GM19238 (cell line): Measurements from ENCODE around the gene IFIH1.

ENCODE experiments used
- DNase-seq: peaks from one replicate; pipeline ENCODE4 v3.0.0; 2011; ENCODE audit warnings: low spot score; ENCODE audit not compliant: insufficient read length

The IFIH1 gene

DNA sequence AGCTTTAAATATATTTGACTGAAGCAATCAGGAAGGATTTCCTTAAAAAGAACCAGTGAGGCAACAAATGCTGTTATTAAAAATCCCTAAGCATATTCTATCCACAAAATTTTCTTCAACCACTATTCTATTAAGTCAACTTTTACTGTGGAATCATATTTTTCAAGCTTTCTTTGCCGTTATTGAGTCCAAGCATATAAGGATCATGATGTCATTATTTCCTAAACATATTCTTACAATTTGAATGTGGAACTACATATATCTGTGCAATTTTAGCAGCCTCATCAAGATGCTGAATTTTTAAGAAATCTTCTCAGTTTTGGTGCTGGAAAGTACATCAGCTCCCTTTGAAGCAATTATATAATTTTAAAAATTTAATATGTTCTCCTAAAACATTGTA lies 5.6 kb downstream of the IFIH1 start:
- no peak for DNase-seq

DNA sequence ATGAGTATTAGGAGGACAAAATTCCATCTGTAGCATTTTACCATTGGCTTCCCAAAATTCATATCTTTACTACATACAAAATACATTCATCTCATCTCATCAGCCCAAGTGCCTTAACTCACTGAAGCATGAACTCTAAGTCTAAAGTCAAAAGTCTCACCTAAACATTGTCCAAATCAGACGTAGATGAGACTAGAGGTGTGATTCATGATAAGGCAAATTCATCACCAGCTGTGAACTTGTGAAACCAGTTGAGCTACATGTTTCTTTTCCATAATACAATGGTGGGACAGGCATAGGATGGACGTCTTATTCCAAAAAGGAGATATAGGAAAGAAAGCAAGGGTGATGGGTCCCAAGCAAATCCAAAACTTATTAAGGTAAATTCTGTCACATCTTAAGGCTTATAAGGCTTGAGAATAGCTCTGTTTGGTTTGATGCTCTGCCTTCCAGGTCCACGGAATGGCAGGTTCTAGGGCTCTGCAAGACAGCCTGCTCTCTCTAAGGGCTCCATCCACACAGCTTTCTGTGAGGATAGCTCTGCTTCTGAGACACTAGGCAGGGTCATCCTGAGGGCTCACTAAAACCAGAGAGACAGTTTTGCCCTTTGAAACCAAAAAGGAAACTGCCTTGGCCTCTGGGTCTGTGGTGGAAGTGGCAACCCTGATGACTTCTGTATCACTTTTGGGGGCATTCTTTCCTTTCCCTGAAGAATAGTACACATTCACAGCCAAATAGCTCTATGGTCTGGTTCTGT lies 9.6 kb downstream of the IFIH1 start:
- DNase-seq: no peak

DNA sequence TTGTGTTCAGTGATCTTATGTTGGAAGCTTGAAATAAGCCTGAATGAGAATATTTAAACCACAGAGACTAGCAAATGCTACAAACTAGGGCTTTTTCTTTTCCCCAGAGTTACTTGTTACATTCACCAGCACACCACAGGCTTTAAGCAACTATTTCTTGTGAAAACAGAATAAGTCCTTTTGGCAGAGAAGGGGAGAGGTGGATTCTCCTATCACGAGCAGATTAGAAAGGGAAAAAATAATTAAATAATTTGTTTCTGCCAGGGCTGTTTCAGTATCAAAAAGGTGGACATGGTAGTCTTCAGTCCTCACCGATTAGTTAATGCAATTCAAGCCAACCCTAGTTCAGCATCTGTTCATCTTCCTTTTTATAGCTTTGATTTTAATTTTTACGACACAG lies 12.6 kb downstream of the IFIH1 start:
- no peak for DNase-seq

DNA sequence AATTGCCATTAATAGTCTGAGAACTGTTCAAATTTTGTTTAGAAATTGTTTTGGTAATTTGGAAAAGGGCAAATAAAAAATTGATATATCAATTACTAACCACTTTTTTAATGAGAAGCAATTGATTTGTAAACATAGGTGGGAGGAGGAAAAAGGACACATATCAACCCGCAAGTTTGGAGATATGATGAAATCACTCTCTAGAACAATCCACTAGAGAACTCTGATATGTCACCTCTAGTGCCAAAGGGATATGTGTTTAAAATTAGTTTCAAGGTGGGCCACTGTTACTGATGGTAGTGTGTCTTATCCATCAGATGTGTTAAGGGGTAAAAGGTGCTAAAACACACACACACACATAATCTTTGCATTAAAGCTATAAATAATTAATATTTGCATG lies 16.6 kb downstream of the IFIH1 start:
- no peak for DNase-seq

DNA sequence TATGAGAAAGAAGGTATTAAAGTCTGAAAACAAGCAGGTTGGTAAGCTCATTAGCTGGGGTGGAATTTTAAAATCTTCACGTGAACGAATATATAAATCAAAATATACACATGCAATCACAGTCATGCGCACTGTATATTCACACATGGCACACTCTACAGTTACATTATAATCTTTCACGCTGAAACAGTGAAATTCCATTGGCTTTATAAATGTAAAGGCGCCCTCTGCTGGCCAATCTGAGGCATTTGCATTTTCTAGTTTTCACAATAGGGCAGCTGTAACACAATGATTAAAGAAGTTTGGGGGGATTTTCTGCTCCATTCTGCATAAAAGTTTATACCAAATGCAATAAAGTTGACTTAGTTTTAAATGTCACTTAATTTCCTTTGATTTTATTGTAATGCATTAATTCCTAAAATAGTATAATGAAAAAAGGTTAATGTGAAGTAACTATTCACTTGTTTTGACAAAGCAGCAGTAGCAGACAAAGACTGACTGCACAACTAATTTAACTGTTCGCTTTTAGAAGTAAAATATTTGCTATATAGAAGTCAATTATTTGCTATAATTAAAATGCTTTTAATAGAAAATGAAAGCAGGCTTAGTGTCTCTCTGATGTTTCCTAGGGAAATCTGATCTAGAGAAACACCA lies 17.2 kb downstream of the IFIH1 start:
- no peak for DNase-seq

DNA sequence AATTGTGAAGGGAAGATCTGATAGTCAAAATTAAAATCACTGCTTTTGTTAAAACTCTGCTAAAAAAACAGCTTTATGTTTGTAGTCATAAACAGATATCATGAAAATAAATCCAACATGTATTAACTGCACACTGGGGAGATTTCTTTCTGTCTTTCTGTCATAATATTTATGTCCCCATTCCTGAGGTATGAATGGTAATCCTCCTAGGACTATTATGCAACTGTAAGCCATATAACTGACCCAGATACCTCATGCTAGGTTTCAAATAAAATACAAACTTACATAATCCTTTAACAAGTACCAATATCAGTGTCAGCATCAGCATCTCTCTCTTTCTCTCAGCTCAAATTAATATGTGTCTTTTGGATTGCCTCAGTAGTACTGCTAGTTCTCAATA lies 18.2 kb downstream of the IFIH1 start:
- no peak for DNase-seq

DNA sequence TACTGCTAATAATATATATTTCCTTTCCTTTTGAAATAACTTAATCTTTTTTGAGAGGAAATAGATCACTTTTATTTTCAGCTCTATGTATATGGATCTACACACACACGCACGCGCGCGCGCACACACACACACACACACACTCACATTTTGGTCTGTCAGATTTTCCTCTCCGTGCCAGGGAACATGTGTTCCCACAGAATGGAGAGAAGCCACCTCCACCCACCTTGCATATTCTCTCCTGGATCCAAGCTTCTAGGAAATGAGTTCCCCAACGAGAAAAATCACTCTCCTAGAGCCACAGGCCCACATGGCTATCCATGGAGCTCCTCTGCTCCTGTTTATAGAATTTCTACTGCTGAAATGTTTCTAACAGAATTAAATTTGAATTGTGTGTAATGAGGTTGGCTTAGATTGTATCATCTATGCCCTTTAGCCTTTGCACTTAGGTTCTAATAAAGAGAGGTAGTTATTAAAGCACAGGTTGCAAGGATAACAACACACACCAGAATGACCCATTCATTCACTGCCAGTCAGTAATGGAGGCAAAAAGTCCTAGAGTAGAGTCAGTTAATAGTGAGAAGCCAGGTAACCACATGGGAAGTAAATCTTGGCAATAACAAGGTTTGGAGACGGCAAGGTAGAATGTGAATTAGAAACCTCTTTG lies 19.7 kb downstream of the IFIH1 start:
- no peak for DNase-seq

DNA sequence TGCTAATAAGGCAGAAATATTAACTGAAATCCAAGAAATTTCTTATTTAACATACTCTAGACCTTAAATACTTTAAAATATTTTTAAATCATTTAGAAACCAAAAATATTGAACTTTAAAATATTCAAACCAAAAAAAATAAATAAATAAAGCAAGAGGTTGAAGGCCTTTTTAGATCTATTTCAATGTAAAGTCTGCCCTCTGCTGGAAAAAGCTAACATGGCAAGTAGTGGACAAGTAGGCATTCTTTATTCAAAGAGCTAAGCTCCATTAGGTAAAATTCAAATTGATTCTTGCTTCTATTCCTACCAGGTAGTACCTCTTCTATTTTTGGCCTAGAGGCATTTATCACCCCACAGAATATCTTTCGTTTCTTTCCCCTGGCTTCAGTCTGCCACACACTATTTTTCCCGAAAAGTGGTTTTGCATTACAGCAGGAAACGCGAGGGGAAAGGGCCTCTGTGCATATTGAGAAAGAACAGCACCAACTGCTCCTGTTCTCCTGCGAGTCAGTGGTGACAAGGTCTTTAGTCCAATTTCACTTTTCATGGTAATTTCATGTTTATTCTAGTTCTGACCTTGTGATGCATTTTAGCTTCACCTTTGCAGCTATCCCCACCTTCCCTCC lies 20.4 kb downstream of the IFIH1 start:
- DNase-seq: no peak

DNA sequence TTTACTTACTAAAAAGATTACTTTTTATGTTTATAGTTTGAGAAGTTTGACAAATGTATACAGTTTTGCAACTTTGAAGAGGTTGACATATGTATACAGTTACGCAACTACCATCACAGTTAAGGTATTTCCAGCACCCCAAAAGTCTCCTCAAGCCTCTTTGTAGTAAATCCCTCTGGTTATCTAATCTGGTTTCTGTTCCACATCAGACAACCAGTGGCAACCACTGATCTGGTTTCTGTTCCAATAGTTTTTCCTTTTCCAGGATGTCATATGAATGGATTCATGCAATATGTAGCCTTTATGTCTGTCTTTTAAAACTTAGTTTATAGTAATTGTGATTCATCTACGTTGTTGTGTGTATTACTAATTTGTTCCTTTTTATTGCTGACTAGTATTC lies 23.5 kb downstream of the IFIH1 start:
- no peak for DNase-seq

DNA sequence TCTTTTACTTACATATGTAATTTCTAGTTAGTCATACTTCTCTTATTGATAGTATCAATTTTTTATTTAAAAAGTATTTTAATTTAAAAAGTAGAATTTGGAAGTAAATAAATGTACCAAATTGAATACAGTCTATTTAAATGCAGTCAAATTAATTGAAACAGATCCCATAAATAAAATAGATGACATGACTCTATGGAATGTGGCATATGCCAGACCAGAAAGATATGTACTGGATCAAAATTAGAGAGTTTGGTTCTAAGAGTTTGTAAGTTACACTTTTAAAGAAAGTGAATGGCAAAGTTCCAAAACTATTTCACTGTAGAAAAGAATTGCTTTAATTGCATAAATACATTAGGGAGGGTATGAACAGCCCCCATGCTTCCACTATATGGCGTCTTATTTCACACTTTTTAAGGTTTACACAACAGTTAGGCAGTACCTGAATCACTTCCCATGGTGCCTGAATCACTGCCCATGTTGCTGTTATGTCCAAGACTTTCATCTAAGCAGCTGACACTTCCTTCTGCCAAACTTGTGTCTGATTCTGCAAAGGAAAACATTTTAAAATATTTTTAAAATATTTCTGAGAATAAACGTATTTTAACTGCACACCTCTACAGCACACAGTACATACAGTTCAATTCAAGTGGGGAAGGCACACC lies 25.2 kb downstream of the IFIH1 start:
- DNase-seq: no peak

DNA sequence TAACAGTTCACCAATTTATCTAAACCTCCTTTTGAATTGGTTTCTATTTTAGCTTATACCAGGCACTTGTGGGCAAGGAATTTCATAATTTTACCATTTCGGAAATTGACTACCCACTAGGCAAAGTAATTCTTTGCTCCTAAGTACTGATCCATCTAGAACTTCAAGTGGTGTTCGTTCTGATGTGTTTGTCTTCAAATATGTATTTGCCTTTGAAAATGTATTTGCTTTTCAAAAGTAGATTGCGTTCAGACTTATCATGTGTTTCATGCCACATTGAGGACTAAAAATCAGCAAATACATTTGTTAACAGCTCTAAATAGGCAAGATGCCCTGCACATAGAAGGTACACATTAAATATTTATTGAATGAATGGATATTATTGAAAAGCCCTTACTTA lies 26.7 kb downstream of the IFIH1 start:
- no peak for DNase-seq

DNA sequence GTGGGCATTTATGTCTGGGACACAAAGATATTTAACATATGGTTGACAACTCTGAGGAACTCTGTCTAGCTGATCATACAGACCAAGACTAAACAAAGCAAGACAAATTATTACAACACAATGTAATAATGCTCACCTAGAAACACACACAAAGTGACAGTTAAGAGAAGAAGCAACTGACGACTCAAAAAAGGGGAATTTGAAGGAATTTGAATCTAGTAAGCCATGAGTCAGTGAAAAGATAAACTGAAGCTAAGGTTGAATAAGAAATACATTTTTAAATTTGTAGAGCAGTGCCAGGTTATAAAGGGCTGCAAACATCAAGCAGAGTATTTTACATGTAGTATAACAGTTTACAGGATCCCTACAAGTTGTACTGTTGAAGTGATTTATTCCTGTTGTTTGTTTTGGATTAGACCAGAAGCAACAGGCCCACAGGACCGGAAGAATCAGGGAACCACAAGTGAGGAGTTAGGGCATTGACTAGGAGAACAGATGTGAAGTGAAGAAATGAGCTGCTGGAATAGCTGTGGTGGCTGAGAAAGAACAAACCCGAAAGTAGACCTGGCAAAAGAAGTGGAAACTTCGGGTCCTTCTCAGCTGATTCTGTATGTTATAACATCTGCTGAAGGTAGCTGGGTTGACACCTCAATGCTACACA lies 35.6 kb downstream of the IFIH1 start:
- DNase-seq: no peak

DNA sequence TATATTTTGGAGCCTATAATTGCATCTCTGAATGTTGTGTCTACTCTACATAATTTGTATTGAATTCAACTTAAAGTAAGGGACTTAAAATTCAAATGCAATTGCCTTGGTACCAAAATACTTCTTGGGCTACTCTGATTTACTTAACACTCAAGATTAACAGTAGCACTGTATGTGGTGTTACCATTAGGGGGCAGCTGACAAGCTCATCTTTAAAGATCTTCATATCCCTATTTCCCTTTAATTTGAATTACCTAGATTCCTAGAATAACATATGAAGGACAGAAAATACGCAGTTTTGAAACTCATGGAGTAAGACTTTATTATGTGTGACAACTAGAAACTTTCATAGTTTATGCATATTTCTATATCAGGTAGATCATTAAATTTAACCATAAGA lies 37.8 kb downstream of the IFIH1 start:
- no peak for DNase-seq

DNA sequence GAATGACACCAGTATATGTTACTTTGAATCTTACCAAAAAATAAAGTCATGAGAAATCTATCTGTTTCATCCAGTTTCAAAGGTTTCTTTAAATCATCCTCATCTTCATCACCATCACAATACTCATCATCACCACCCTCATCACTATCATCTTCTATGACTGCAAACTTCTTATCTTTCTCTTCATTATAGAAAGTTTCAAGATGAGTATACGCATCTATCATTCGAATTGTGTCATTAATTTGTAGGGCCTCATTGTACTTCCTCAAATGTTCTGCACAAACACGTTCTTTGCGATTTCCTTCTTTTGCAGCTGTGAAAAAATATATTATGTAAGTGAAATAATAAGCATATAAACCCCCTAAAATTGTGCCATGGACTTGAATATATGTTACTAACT lies 41.1 kb downstream of the IFIH1 start:
- no peak for DNase-seq

DNA sequence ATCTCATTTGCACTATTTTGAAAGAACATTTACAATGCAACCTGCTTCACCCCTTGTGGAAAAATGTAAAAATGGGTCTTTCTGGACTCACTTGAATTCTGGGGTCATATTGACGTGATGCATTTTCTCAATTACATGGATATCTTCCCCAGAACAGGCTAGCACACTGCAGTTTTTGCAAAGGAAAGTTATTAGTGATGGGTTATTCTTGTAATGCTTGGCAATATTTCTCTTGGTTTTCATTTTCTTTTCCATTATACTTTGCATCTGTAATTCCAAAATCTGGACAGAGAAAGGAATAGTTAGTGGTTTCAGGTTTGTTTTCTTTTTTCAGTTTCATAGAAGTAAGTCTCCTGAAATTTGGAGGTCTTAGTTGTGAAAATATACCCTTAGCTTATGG lies 50.5 kb downstream of the IFIH1 start:
- DNase-seq: no peak

DNA sequence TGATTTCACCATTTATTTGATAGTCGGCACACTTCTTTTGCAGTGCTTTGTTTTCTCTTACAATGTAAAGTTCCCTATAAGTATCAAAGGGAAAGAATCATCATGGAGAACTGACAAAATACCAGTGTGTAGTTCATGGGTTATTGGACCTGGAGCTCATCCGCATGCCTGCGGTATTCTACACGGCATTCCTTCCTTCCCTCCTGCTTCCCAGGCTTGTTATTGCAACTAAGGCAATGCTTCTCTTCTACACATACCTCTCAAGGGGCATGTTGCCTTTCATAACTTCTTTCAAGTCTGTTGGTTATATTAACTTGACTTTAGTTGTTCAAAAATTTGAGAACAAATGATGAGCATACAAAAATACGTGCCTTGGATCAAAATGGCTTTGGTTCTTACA lies 51.0 kb downstream of the IFIH1 start:
- DNase-seq: no peak

DNA sequence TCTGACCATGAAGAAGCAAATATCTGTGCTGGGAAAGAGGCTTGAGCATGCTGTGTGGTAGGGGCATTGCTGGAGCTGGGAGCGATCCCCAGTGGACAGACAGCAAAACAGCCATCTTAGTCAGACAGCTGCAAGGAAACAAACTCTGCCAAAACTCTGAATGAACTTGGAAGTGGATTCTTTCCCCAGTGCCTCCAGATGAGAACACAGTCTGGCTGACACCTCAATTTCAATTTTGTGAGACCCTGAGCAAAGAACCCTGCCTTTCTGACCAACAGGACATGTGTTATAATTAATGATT lies 52.1 kb downstream of the IFIH1 start:
- DNase-seq: no peak

DNA sequence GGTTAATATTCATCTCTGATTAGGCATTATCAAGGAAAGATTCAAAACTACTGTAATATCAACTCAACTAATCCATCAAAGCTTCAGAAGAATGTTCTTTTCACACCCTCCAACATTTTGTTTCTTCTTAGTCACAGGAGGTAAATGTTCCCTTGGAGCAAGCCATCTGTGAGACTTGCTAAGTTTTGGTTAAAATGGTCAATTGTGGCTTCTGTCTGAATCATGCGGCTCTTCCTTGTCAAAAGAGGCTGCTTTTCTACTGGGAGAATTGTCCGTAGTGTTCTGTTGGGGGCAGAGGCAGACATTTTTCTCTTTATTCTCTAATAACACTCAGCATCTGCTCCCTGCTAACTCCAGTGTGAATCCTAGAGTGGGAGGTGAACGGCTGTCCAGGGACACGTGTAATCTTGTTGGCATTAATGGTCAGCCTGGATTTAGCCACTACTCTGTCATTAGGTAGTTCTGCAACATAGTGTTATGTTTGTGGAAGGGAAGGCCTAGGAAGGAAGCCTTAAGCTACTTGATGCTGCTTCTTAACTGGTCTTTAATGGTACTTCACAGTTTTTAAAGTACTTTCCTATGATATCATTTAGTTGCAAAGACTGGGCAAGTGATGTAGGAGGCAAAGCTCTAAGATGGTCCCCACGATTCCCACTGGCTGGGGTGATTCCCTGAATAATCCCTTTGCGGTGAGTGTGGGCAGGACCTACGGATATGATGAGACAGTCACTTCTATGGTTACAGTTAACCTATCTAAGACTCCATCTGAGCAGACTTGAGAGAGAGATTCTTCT lies 52.6 kb downstream of the IFIH1 start:
- no peak for DNase-seq

DNA sequence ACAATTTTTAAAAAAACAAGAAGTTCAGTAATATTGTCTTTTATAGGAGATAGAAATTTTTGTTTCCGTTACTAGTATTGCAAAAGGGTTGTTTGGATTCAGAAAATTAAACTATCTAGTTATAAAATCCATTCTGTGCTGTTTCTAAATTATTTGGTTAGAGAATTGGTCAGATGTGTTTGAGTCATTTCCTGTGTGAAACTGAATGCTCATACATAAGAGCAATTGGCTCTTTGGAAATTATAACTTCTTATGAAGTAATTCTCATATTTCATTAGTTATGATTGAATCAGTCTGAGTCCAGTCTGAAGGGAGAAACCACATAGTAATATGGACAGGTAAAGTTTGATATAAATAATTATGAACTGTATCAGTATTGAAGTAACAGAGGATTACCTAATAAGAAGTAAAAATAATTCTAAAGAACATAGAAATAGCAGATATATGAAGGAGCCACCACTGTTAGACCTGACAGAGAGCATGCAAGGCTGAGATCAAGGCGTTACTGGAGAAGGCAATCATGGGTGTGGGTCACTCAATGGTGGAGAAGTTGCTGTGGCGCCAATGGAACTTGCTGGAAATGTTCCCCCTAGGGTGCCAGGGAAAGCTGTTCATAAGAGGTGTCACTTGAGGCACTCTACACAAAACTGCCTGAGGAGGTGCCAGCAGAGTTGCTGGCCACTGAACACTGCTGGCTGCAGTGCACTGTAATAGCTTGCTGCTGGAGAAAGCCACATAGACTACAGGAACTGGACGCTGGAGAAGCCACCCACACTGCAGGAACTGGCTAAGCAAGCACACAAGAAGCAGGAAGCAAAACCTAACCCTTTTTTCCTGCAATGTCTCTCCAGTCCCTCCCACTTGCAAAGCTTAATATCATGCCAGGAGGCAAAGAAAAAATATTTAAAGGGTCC lies 57.2 kb downstream of the IFIH1 start:
- DNase-seq: no peak

DNA sequence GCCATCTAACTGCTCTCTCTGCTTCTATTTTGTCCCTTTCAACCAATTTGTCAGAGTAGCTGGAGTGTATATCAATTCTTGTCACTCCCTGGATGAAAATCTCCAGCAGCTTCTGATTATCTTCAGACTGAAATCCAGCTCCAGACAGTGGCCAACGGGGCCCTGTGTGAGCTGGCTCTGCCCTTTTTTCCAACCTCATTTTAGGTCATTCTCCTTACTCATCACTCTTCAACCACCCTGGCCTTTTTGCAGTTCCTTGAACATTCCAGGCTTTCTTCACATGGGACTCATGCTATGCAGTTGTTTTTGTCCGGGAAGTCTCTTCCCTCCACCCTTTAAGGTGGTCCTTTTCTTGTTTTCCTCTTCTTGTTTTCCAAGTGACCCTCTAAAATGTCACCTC lies 59.8 kb downstream of the IFIH1 start:
- DNase-seq: no peak
